ENCODE results near the gene MRPS35. TPM values are rescaled to one million over a fixed set of nuclear protein-coding genes. Genes with fewer than 3 reads are reported as not detected.

The MRPS35 gene
- total RNA-seq, 6 experiments from 2014 or later: 34.6 to 84.4 (median 41.1) TPM

GRCh38 chr12:27787559-27787958 lies 76.9 kb downstream of the MRPS35 start:
- Histone ChIP-seq H3K27me3 (no peaks in the 10 kb centered on the region), H3K36me3 (peaks cover 0 to 5% (median 0%) of the 10 kb centered on the region in 4 donors), H3K4me1 (no peaks in the 10 kb centered on the region), H3K9me3 (no peaks in the 10 kb centered on the region), H3K4me3 (no peak overlapping the region), H3K27ac (no peak overlapping the region)
- 61% methylated on average over 2 of the region's 2 CpGs for WGBS (ENCODE audit: insufficient coverage, low coverage, low lambda C conversion rate, missing lambda C conversion rate)
- no peak for ATAC-seq
- intact Hi-C loops (cut with DNase I): no loop called here
- TF ChIP-seq POLR2A (IDR thresholded peaks at IDR 0.05): no peak
- no peak for TF ChIP-seq CTCF (IDR thresholded peaks at IDR 0.05)
- no peak for DNase-seq

GRCh38 chr12:27790179-27790578 lies 79.5 kb downstream of the MRPS35 start:
- Histone ChIP-seq H3K9me3 (no peaks in the 10 kb centered on the region), H3K4me3 (no peak overlapping the region), H3K36me3 (peaks cover 0 to 14% (median under 1%) of the 10 kb centered on the region in 4 donors), H3K27me3 (no peaks in the 10 kb centered on the region), H3K27ac (no peak overlapping the region), H3K4me1 (no peaks in the 10 kb centered on the region)
- no peak for TF ChIP-seq CTCF (IDR thresholded peaks at IDR 0.05)
- intact Hi-C loops (cut with DNase I): no loop called here
- DNase-seq (no peak), ATAC-seq (no peak)
- 96% methylated on average over 2 of the region's 2 CpGs for WGBS (ENCODE audit: insufficient coverage, low coverage, low lambda C conversion rate, missing lambda C conversion rate)

- intact Hi-C loops (cut with DNase I): no loop called here
- H3K4me3 ChIP-seq: no peak overlapping the region
- H3K27me3 ChIP-seq: no peaks in the 10 kb centered on the region
- TF ChIP-seq CTCF (IDR thresholded peaks at IDR 0.05): no peak
- no peak for TF ChIP-seq POLR2A (IDR thresholded peaks at IDR 0.05)
- H3K4me1 ChIP-seq: no peaks in the 10 kb centered on the region
- peaks cover 0 to 35% (median 10%) of the 10 kb centered on the region in 4 donors for H3K36me3 ChIP-seq
- no peaks in the 10 kb centered on the region for H3K9me3 ChIP-seq
- DNase-seq (no peak), ATAC-seq (no peak)
- WGBS (ENCODE audit: insufficient coverage, low coverage, low lambda C conversion rate, missing lambda C conversion rate): 88% methylated on average over 6 of the region's 6 CpGs
- H3K27ac ChIP-seq: no peak overlapping the region
Observed at GRCh38 chr12:27794818-27795584, 84.4 kb downstream of the MRPS35 start.

GRCh38 chr12:27796128-27796527 lies 85.5 kb downstream of the MRPS35 start:
- intact Hi-C loops (cut with DNase I): no loop called here
- no peaks in the 10 kb centered on the region for H3K4me1 ChIP-seq
- TF ChIP-seq POLR2A (IDR thresholded peaks at IDR 0.05): no peak
- TF ChIP-seq CTCF (IDR thresholded peaks at IDR 0.05): no peak
- H3K9me3 ChIP-seq: no peaks in the 10 kb centered on the region
- no peak overlapping the region for H3K27ac ChIP-seq
- H3K27me3 ChIP-seq: no peaks in the 10 kb centered on the region
- H3K36me3 ChIP-seq: peaks cover 0 to 35% (median 10%) of the 10 kb centered on the region in 4 donors
- DNase-seq (no peak), ATAC-seq (no peak)
- H3K4me3 ChIP-seq: no peak overlapping the region
- WGBS (ENCODE audit: insufficient coverage, low coverage, low lambda C conversion rate, missing lambda C conversion rate): 86% methylated on average over 5 of the region's 7 CpGs
